ENCODE results near the gene LHX2.
"Not testable (repeated sequence)": the region's sequence is repeated elsewhere in the genome, so short reads cannot be mapped to it uniquely, and the experiment has no call there.

The LHX2 gene

GRCh38 chr9:123990427-123990826 is 21.1 kb upstream of the LHX2 start:
- no peak for TF ChIP-seq CTCF (conservative IDR thresholded peaks at IDR 0.05; ENCODE audit: low read length)
- no peak for DNase-seq (ENCODE audit: low read depth)
- H3K4me3 ChIP-seq (ENCODE audit: low read length) = no peak overlapping the region

DNA sequence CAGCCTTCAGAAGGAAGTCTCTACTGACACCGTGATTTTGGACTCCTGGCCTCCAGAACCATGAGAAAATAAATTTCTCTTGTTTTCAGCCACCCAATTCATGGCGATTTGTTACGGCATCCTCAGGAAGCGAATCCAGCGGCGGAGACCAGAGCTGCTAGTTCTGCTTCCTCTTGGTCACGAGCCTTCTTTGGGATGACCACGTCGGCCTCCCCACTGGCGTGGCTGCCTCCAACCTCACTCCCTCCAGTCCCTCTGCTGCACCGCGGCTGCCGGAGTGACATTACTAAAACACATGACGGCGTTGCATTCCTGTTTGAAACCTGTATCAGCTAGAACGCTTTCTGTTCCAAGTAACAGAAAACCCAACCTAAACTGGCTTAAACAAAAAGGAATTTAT is 18.9 kb upstream of the LHX2 start:
- not testable (repeated sequence) for H3K4me3 ChIP-seq (ENCODE audit: low read length); DNase-seq (ENCODE audit: low read depth)

GRCh38 chr9:123996731-123997421 is 14.7 kb upstream of the LHX2 start:
- no peak for DNase-seq (ENCODE audit: low read depth)
- no peak overlapping the region for H3K4me3 ChIP-seq (ENCODE audit: low read length)
- TF ChIP-seq CTCF (conservative IDR thresholded peaks at IDR 0.05; ENCODE audit: low read length) = no peak

GRCh38 chr9:123997665-123998277 is 13.8 kb upstream of the LHX2 start:
- no peak for DNase-seq (ENCODE audit: low read depth)
- no peak overlapping the region for H3K4me3 ChIP-seq (ENCODE audit: low read length)
- TF ChIP-seq CTCF (conservative IDR thresholded peaks at IDR 0.05; ENCODE audit: low read length) = no peak

- no peak for TF ChIP-seq CTCF (conservative IDR thresholded peaks at IDR 0.05; ENCODE audit: low read length)
- no peak overlapping the region for H3K4me3 ChIP-seq (ENCODE audit: low read length)
- DNase-seq (ENCODE audit: low read depth) = no peak
Measured at GRCh38 chr9:123998278-123998925, 13.2 kb upstream of the LHX2 start.

- no peak for DNase-seq (ENCODE audit: low read depth)
- no peak for TF ChIP-seq CTCF (conservative IDR thresholded peaks at IDR 0.05; ENCODE audit: low read length)
- H3K4me3 ChIP-seq (ENCODE audit: low read length) = peak overlapping the region; percentile 33
Measured at GRCh38 chr9:123998970-123999621, 12.5 kb upstream of the LHX2 start.

DNA sequence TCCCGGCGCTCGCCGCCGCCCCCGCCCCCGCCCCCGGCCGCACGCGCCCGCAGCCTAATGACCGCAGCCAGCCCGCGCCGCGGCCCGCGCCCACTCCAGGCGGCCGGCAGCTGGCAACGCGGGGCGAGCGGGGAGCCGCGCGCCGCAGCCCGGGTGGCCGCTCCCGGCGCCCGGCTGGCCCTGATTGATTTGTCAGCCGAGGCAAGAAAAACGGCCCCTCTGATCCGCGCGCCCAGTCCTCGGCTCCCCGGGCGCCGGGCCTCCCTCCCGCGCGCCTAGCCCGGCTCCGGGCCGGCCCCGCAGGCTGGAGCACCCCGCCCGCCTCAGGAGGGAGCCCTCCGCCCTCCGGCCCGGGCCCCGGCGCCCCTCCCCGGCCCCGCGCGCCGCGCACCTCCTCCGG is 11.9 kb upstream of the LHX2 start:
- DNase-seq (ENCODE audit: low read depth) = no peak
- no peak for TF ChIP-seq CTCF (conservative IDR thresholded peaks at IDR 0.05; ENCODE audit: low read length)
- no peak overlapping the region for H3K4me3 ChIP-seq (ENCODE audit: low read length)
